ENCODE results near the gene LMBR1. TPM values are rescaled to one million over a fixed set of nuclear protein-coding genes. Genes with fewer than 3 reads are reported as not detected.
"Not testable (repeated sequence)": the region's sequence is repeated elsewhere in the genome, so short reads cannot be mapped to it uniquely, and the experiment has no call there.

LMBR1 gene
- total RNA-seq, 1 donor from 2014 or later: 73.7 TPM

- no peak for TF ChIP-seq CTCF (IDR thresholded peaks at IDR 0.05; ENCODE audit: insufficient read depth, low read length, severe bottlenecking)
- Histone ChIP-seq H3K36me3 (ENCODE audit: control insufficient read depth, insufficient read depth, low read length) (no peaks in the 10 kb centered on the region), H3K4me3 (ENCODE audit: low read depth, low read length) (no peak overlapping the region), H3K27me3 (ENCODE audit: control insufficient read depth, insufficient read depth, low read length) (no peaks in the 10 kb centered on the region)
- DNase-seq (ENCODE audit: low read depth) (no peak), FAIRE-seq (no peak)
These were observed 35.2 kb downstream of the LMBR1 start for GRCh38 chr7:156857757-156858156.

- DNase-seq (ENCODE audit: low read depth) (no peak), FAIRE-seq (no peak)
- no peak for TF ChIP-seq CTCF (IDR thresholded peaks at IDR 0.05; ENCODE audit: insufficient read depth, low read length, severe bottlenecking)
- no peaks in the 10 kb centered on the region for H3K36me3 ChIP-seq (ENCODE audit: control insufficient read depth, insufficient read depth, low read length)
- H3K4me3 ChIP-seq (ENCODE audit: low read depth, low read length): no peak overlapping the region
- H3K27me3 ChIP-seq (ENCODE audit: control insufficient read depth, insufficient read depth, low read length): no peaks in the 10 kb centered on the region
These were observed 38.3 kb downstream of the LMBR1 start for GRCh38 chr7:156854654-156855053.

GRCh38 chr7:156848979-156849378 lies 44.0 kb downstream of the LMBR1 start:
- Histone ChIP-seq H3K36me3 (ENCODE audit: control insufficient read depth, insufficient read depth, low read length) (no peaks in the 10 kb centered on the region), H3K4me3 (ENCODE audit: low read depth, low read length) (no peak overlapping the region), H3K27me3 (ENCODE audit: control insufficient read depth, insufficient read depth, low read length) (no peaks in the 10 kb centered on the region)
- FAIRE-seq: no peak
- DNase-seq (ENCODE audit: low read depth): no peak
- no peak for TF ChIP-seq CTCF (IDR thresholded peaks at IDR 0.05; ENCODE audit: insufficient read depth, low read length, severe bottlenecking)

- no peak for TF ChIP-seq CTCF (IDR thresholded peaks at IDR 0.05; ENCODE audit: insufficient read depth, low read length, severe bottlenecking)
- H3K27me3 ChIP-seq (ENCODE audit: control insufficient read depth, insufficient read depth, low read length): no peaks in the 10 kb centered on the region
- FAIRE-seq (no peak), DNase-seq (ENCODE audit: low read depth) (no peak)
- no peaks in the 10 kb centered on the region for H3K36me3 ChIP-seq (ENCODE audit: control insufficient read depth, insufficient read depth, low read length)
- H3K4me3 ChIP-seq (ENCODE audit: low read depth, low read length): no peak overlapping the region
These were observed 47.4 kb downstream of the LMBR1 start for GRCh38 chr7:156845379-156846101.

GRCh38 chr7:156843582-156843981 lies 49.4 kb downstream of the LMBR1 start:
- DNase-seq (ENCODE audit: low read depth); H3K36me3 ChIP-seq (ENCODE audit: control insufficient read depth, insufficient read depth, low read length); FAIRE-seq; H3K27me3 ChIP-seq (ENCODE audit: control insufficient read depth, insufficient read depth, low read length); H3K4me3 ChIP-seq (ENCODE audit: low read depth, low read length): not testable (repeated sequence)

GRCh38 chr7:156843157-156843556 lies 49.8 kb downstream of the LMBR1 start:
- FAIRE-seq: no peak
- TF ChIP-seq CTCF (IDR thresholded peaks at IDR 0.05; ENCODE audit: insufficient read depth, low read length, severe bottlenecking): no peak
- Histone ChIP-seq H3K36me3 (ENCODE audit: control insufficient read depth, insufficient read depth, low read length) (no peaks in the 10 kb centered on the region), H3K27me3 (ENCODE audit: control insufficient read depth, insufficient read depth, low read length) (no peaks in the 10 kb centered on the region), H3K4me3 (ENCODE audit: low read depth, low read length) (no peak overlapping the region)
- DNase-seq (ENCODE audit: low read depth): no peak

Measured in bronchial epithelial cell (primary cell).